NCI-H2029 treated with DMSO at 0.1 percent for 48 hours (cell line): ENCODE data around the gene FGD6.
"Not testable (repeated sequence)": the region's sequence is repeated elsewhere in the genome, so short reads cannot be mapped to it uniquely, and the experiment has no call there.

Experiments
- DNase-seq: peaks from one replicate; lab custom pipeline; 2025; lab: John Stamatoyannopoulos, UW

Gene FGD6

DNA sequence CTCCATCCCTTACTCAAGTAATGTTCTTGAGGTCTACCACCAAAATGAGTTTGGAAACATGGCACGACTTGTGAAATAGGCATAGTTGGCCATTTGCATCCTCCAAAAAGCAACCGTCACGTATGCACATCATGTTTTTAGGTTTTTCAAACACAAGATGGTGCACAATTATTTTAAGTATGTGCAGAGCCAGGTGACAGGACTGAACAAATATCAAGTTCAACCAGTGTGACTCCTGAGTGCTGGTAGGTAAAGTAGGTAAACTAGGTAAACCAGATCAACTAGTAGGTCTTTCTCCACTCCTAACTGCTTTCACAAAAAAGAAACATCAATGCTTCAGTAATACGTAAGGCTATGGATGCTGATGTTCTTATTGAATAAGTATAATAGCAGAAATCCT, 39.1 kb downstream of the FGD6 start:
- DNase-seq: no peak

DNA sequence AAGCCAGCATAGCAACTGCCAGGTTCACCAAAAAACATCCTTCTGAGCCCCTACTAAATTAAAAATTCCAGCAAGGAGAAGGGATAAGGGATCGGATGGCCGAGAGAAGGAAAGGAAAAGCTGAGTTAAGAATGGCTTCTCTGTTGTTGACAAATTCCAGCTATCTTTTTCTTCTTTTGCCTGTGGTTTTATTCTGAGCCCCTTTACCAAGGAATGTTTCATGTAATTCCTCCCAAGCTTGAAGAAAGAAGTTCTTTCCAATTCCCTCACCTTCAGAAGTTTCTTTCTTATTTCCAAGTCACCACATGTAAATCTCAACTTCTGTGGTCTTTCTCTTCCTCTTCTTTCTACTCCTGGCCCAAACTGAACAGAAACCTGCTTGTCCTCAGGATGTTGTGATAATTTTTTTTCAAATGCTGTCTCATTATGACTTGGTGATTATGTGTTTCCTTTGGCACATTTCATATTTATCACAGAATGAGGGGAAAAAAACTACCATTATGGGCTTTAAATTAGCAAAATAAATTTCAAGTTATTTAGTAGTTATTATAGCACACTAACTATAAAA, 40.0 kb downstream of the FGD6 start:
- DNase-seq: no peak

GRCh38 chr12:95173392-95174251, 43.6 kb downstream of the FGD6 start:
- DNase-seq: no peak

DNA sequence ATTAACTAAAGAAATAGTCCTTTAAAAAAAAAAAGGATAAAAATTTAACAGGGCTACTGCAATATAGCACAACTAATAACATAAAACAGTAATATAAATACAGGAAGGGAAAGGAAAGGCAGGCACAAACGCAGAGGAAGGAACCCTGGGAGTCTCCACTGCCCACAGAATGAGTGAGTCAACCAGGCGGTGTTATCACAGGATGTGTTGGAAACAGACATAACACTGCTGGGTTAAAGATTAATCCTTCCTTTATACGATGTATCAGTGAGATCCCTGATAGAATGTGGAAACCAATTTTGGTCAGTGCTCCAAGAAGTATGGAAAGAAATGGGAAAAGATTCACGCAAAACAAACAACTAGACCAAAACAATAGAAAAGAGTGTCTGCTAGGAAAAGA, 47.9 kb downstream of the FGD6 start:
- no peak for DNase-seq

GRCh38 chr12:95168746-95169145, 48.5 kb downstream of the FGD6 start:
- no peak for DNase-seq

- no peak for DNase-seq
These were observed 52.6 kb downstream of the FGD6 start for GRCh38 chr12:95164656-95165055.

GRCh38 chr12:95158919-95159318, 58.3 kb downstream of the FGD6 start:
- DNase-seq: no peak

- no peak for DNase-seq
These were observed 65.4 kb downstream of the FGD6 start for GRCh38 chr12:95151821-95152220.

GRCh38 chr12:95151406-95151805, 65.9 kb downstream of the FGD6 start:
- DNase-seq: no peak

DNA sequence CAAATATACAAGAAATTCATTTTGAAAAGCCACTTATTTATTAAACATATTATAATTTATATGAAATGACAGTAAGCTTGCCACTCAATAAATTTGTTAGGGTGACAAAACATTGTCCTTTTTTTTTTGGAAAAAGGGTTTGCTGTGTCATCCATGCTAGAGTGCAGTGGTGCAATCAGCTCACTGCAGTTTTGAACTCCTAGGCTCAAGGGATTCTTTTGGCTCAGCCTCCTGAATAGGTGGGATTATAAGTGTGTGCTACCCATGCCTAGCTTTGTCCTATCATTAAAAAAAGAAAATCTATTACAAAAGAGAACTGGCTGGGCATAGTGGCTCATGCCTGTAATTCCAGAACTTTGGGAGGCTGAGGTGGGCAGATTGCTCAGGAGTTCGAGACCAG, 66.8 kb downstream of the FGD6 start:
- DNase-seq: no peak

DNA sequence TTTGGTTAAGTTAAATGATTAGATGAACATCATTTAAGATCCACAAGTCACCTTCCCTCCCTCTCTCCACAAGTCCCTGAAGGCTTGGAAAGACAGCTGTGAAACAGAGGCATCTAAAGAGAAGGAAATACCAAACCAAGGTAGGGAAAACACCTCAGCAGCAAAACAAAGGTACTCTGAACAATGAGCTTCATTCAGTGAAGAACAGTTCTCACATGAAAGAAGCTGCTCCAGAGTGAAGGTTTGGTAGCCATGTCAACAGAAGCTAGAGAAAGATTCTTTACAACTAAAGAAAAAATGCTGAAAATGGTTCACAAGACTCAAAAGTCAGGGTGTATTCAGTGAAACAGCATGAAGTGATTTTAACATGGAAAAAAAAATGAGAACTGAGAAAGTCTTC, 69.4 kb downstream of the FGD6 start:
- DNase-seq: no peak

GRCh38 chr12:95146769-95147168, 70.5 kb downstream of the FGD6 start:
- no peak for DNase-seq

DNA sequence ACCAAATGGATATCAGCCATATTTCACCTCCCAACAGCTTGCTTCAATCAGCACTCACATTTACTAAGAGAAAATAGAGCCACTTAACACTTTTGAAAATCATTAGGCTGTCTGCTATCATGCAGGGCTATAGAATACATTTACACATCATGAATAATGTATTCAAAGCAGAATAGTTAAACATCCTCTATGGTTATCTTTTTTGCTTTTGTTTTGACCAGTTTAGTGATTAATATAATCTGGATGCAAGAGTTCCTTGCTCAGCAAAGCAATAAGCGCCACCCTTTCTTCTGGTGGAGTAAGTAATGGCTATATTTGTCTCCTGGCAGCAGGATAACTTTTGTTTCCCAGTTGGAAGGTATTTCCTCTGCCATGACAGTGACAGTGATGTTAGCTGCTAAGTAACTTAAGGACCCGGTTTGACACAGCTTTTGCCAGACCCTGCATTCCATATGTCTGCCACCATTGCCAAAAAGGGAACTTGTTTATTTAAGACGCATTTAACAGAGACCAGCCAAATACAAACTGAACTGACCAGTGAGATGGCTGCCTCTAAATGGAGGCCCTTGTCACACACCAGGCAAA, 73.6 kb downstream of the FGD6 start:
- no peak for DNase-seq

DNA sequence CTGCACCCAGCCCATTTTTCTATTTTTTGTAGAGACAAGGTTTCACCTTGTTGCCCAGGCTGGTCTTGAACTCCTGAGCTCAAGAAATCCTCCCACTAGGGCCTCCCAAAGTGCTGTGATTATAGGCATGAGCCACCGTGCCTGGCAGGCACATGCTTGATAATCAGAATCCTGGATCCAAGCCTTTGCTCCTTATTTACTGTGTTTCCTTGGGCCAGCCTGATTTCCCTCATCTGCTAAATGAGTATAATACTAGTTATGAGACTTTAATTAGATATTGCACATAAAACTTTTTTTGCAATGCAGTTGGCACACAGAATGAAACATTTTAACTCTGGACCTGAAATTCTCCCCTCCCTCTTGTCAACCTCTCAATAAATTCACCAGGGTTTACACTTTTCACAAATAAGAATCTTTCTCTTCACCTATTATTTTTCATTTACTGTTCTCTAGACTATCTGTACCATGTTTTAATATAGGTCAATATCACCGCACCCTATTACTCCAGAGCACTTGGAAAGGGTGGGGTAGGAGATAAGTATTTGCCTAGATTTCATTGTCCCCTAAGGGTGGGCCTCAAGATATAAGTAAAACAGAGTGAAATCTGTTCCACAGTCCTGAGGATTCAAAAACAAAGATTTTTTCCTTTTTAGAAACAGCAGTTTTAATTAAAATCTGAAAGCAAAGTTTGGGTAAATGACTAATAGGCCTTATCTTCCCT, 74.7 kb downstream of the FGD6 start:
- no peak for DNase-seq

DNA sequence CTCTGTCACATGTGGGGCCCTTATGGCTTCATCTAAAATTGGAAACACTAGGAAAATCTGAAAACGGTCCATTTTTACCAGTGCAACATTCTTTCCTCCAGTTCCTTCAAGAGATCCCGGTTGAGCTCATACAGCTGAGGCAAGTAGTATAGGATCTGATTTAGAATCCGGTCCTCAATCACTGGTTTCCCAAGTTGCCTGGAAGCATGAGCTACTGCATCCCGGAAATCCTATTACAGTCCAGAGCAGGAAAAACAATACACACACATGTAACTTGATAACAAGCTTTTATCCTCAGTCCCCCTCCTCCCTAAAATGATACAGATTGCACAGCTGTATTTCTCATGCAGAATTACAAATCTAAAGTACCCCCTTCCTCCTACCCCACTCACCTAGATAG, 76.0 kb downstream of the FGD6 start:
- DNase-seq: no peak

GRCh38 chr12:95138031-95138430, 79.2 kb downstream of the FGD6 start:
- DNase-seq: not testable (repeated sequence)

GRCh38 chr12:95136598-95136997, 80.7 kb downstream of the FGD6 start:
- DNase-seq: no peak

DNA sequence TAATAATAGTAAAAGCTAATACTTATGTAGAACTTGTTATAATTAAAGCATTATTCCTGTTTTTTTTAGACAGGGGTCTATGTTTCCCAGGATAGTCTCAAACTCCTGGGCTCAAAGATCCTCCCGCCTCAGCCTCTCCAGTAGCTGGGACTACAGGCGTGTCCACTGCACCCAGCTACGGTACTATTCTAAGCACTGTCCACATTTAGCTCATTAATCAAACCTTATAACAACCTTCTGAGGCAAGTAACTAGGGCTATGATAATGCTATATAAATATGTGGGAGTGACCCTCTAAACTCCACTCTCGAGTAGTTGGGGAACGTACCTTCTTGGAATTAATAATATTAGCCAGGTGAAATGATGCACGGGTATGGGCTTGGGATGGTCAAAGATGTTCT, 83.2 kb downstream of the FGD6 start:
- DNase-seq: no peak

GRCh38 chr12:95131589-95132340, 85.5 kb downstream of the FGD6 start:
- DNase-seq: no peak

- no peak for DNase-seq
These were observed 87.2 kb downstream of the FGD6 start for GRCh38 chr12:95130096-95130495.

DNA sequence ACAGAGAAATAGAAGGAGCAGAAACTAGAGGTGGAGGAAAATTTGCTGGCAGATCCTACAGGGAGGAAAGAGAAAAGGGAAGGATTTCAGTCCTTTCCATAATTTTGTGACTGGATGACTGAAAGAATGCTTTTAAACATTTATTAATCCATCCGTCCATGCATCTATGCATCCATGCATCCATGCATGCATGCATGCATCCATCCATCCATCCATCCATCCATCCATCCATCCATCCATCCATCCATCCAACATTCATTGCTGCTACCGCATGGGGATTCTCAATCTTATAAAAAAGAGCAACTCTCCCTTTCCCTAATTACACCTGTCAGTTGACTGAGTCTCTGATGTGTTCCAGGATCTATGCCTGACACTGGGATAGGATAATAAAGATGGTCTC, 88.2 kb downstream of the FGD6 start:
- DNase-seq: no peak

DNA sequence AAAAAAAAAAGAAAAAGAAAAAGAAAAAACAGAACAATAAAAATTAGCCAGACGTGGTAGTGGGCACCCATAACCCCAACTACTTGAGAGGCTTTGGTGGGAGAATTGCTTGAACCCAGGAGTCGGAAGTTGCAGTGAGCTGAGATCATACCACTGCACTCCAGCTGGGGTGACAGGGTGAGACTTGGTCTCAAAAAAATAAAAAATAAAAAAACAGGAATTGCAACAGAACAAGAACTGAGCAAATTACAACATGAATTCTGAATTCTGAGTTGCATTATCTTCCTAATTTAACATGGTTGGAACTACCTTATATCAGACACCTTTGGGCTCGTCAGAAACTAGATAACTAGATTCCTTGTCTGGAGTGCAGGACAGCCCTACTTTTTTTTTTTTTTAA, 90.5 kb downstream of the FGD6 start:
- DNase-seq: no peak
